GM19452 (cell line): Measurements from ENCODE around the gene FAH.
"Not testable (repeated sequence)": the region's sequence is repeated elsewhere in the genome, so short reads cannot be mapped to it uniquely, and the experiment has no call there.

Source experiments
- ATAC-seq: cut with Tn5 transposase; IDR thresholded peaks from one replicate; pipeline ENCODE4 v1.9.1; 2021; ENCODE audit not compliant: unreplicated experiment

Gene FAH

GRCh38 chr15:80151148-80151547 is 1.7 kb upstream of the FAH start:
- no peak for ATAC-seq

- no peak for ATAC-seq
Observed at GRCh38 chr15:80151576-80151975, 1.2 kb upstream of the FAH start.

- peak; percentile 49 for ATAC-seq
Observed at GRCh38 chr15:80152180-80152895, 461 bp upstream of the FAH start.

GRCh38 chr15:80153900-80154299 is 1.1 kb downstream of the FAH start:
- ATAC-seq: no peak

- ATAC-seq: no peak
Observed at GRCh38 chr15:80154336-80154735, 1.5 kb downstream of the FAH start.

GRCh38 chr15:80155001-80155377 is 2.2 kb downstream of the FAH start:
- ATAC-seq: no peak

- ATAC-seq: not testable (repeated sequence)
Observed at GRCh38 chr15:80155378-80156175, 2.8 kb downstream of the FAH start.

- ATAC-seq: no peak
Observed at GRCh38 chr15:80156176-80156720, 3.4 kb downstream of the FAH start.

GRCh38 chr15:80157215-80157614 is 4.4 kb downstream of the FAH start:
- ATAC-seq: no peak

GRCh38 chr15:80159301-80159700 is 6.5 kb downstream of the FAH start:
- no peak for ATAC-seq

- ATAC-seq: no peak
Observed at GRCh38 chr15:80159811-80160569, 7.2 kb downstream of the FAH start.

GRCh38 chr15:80160570-80161156 is 7.9 kb downstream of the FAH start:
- ATAC-seq: peak; percentile 78

GRCh38 chr15:80161468-80162016 is 8.7 kb downstream of the FAH start:
- ATAC-seq: no peak

- no peak for ATAC-seq
Observed at GRCh38 chr15:80162059-80162554, 9.3 kb downstream of the FAH start.

- ATAC-seq: no peak
Observed at GRCh38 chr15:80163217-80163616, 10.4 kb downstream of the FAH start.

- ATAC-seq: no peak
Observed at GRCh38 chr15:80163897-80164296, 11.1 kb downstream of the FAH start.

GRCh38 chr15:80167936-80168335 is 15.1 kb downstream of the FAH start:
- ATAC-seq: no peak

GRCh38 chr15:80168421-80168820 is 15.6 kb downstream of the FAH start:
- no peak for ATAC-seq

- no peak for ATAC-seq
Observed at GRCh38 chr15:80169768-80170357, 17.1 kb downstream of the FAH start.

GRCh38 chr15:80170596-80170995 is 17.8 kb downstream of the FAH start:
- no peak for ATAC-seq
